Breast epithelium (tissue), 3 donors: ENCODE data around the gene IL1RN.

Experiments
- CTCF ChIP-seq, 3 donors: fragments of 450-650 bp; IDR thresholded peaks; one replicate each; pipeline ENCODE4 v1.5.1; 2016 to 2017; ENCODE audit warnings: antibody characterized with exemption in 3 of 3, mild to moderate bottlenecking in 3 of 3, moderate library complexity in 3 of 3
- POLR2A ChIP-seq: fragments of 450-650 bp; IDR thresholded peaks from one replicate; pipeline ENCODE4 v1.6.1; 2016; ENCODE audit warnings: antibody characterized with exemption, mild to moderate bottlenecking, moderate library complexity
- POLR2AphosphoS5 ChIP-seq, 3 donors: sonication (generic); formaldehyde crosslinking; IDR thresholded peaks; one replicate each; pipeline ENCODE4 v1.6.1; 2017; ENCODE audit warnings: antibody characterized with exemption in 3 of 3

- no peak for TF ChIP-seq CTCF (IDR thresholded peaks at IDR 0.05)
- no peak for TF ChIP-seq POLR2AphosphoS5 (IDR thresholded peaks at IDR 0.05)
- no peak for TF ChIP-seq POLR2A
Measured at GRCh38 chr2:113144259-113144658, 16.9 kb downstream of the IL1RN start.
